Eye (tissue), 1 donor: ENCODE measurements around the gene TAOK1.
"Not testable (repeated sequence)": the region's sequence is repeated elsewhere in the genome, so short reads cannot be mapped to it uniquely, and the experiment has no call there.

Source experiments
- DNase-seq: peaks from one replicate; pipeline ENCODE4 v3.0.0-alpha.2; 2015

Gene TAOK1

GRCh38 chr17:29449865-29450671 is 59.9 kb downstream of the TAOK1 start:
- no peak for DNase-seq

GRCh38 chr17:29451121-29451742 is 61.1 kb downstream of the TAOK1 start:
- peak; percentile 20 for DNase-seq

- DNase-seq: no peak
These were observed 67.9 kb downstream of the TAOK1 start for GRCh38 chr17:29458066-29458465.

- DNase-seq: no peak
These were observed 71.5 kb downstream of the TAOK1 start for GRCh38 chr17:29461483-29462206.

GRCh38 chr17:29469276-29469675 is 79.1 kb downstream of the TAOK1 start:
- no peak for DNase-seq

- DNase-seq: not testable (repeated sequence)
These were observed 83.3 kb downstream of the TAOK1 start for GRCh38 chr17:29473437-29473836.

- DNase-seq: peak; percentile 90
These were observed 84.1 kb downstream of the TAOK1 start for GRCh38 chr17:29474297-29474696.

GRCh38 chr17:29475891-29476290 is 85.7 kb downstream of the TAOK1 start:
- DNase-seq: no peak

- not testable (repeated sequence) for DNase-seq
These were observed 90.2 kb downstream of the TAOK1 start for GRCh38 chr17:29480249-29480928.

GRCh38 chr17:29483503-29483902 is 93.3 kb downstream of the TAOK1 start:
- DNase-seq: no peak

- DNase-seq: no peak
These were observed 104.8 kb downstream of the TAOK1 start for GRCh38 chr17:29495011-29495410.

GRCh38 chr17:29504711-29505110 is 114.5 kb downstream of the TAOK1 start:
- DNase-seq: no peak

- DNase-seq: no peak
These were observed 115.7 kb downstream of the TAOK1 start for GRCh38 chr17:29505836-29506235.

- DNase-seq: no peak
These were observed 120.8 kb downstream of the TAOK1 start for GRCh38 chr17:29510953-29511352.

GRCh38 chr17:29514792-29515191 is 124.6 kb downstream of the TAOK1 start:
- no peak for DNase-seq

GRCh38 chr17:29518359-29518758 is 128.2 kb downstream of the TAOK1 start:
- no peak for DNase-seq

GRCh38 chr17:29524692-29525091 is 134.5 kb downstream of the TAOK1 start:
- DNase-seq: no peak

GRCh38 chr17:29526322-29526721 is 136.2 kb downstream of the TAOK1 start:
- DNase-seq: no peak

- no peak for DNase-seq
These were observed 143.8 kb downstream of the TAOK1 start for GRCh38 chr17:29533976-29534375.

GRCh38 chr17:29544066-29544465 is 153.9 kb downstream of the TAOK1 start:
- no peak for DNase-seq

- no peak for DNase-seq
These were observed 155.9 kb downstream of the TAOK1 start for GRCh38 chr17:29546085-29546484.

- DNase-seq: no peak
These were observed 156.7 kb downstream of the TAOK1 start for GRCh38 chr17:29546830-29547229.
